HG03439 (cell line): ENCODE data around the gene CA12.
"Not testable (repeated sequence)": the region's sequence is repeated elsewhere in the genome, so short reads cannot be mapped to it uniquely, and the experiment has no call there.

Experiments
- ATAC-seq: cut with Tn5 transposase; IDR thresholded peaks from one replicate; pipeline ENCODE4 v1.9.1; 2021; ENCODE audit warnings: mild to moderate bottlenecking, moderate library complexity; ENCODE audit not compliant: unreplicated experiment

CA12 gene

DNA sequence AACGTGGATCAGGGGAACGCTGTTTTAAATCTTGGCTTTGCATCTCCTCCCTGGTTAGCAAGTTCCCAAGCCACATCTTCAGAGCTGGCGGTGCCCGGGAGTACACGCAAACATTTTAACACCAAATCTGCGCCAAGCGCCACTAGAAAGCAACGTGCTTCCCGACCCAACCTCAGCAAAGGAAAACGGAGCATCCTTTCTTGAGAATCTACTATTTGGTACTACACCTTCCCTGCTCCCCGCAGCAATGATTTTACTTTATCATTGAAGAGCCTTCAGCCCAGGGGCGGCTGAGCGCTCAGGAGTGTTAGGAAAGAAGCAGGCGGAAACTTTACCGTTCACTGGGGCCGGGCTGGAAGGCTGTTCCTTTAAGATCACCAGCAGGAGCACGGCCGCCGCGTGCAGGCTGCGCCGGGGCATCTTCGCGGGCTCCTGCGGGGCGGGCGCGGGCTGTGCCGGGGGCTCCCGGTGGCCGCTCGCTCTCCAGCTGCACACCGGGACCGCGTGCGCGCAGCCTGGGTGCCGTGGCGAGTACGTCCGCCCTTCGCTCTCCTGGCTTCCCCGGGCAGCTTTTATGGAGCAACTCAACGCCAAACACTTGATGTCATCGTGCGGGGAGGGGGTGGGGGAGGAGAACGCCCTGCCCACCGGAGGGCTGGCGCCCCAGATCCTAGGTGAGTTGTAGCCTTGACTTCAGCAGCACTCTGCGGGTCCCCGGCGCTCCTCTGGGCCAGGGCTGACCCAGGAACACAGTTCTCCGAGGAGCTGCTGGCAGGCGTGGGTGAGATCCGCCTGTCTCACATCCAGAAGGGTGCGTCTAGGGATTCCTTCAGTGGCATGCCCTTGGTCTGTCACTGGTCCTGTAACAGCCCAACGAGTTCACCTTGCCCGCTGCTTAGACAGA is at the start of gene CA12:
Gene CA12, minus strand, starts transcription at position 546 of the 904 bp plus-strand sequence. Its CDS starts 126 bp downstream, at position 420.
- no peak for ATAC-seq

DNA sequence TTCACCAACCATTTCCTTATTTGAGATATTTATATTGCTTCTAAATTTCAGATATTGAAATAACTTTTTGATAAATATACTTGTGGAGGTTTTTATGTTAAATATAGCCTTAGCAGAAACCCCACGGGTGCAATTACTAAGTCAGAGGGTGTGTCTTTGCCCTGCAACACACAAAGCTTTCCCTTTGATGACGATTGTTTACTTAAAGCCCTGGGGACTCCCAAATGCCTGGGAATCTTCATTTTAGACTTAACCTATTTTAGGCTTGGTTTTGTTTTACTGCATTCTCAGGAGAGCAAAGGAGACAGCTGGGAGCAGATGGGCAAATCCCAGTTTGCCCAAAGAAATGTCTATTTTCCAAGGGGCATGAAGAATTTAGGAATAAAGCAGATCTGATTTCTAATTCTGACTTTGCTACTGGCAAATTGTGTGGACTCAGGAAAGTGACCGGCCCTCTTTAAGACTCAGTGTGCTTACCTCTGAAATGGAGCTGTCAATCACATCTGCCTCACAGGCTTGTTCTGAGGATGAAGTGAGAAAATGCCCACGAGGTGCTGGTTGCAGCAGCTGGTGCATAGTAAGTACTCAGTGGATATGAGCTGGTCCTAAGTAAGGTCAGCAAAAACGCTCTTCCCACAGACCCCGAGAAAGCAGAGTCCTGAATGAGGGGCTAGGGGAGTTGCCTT is 49.3 kb upstream of the CA12 start:
- ATAC-seq: no peak

DNA sequence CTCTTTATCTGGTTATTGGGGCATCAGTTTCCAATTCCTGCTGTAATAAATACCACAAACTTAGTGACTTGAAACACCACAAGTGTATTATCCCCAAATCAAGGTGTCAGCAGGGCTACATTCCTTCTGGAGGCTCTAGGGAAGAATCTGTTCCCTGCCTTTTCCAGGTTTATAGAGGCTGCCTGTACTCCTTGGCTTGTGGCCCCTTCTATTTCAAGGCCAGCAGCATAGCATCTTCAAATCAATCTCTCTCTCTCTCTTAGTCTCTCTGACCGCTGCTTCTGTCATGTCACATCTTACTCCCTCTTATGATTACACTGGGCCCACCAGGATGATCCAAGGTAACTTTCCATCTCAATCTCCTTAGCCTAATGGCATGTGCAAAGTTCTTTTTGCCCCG is 44.9 kb upstream of the CA12 start:
- no peak for ATAC-seq

DNA sequence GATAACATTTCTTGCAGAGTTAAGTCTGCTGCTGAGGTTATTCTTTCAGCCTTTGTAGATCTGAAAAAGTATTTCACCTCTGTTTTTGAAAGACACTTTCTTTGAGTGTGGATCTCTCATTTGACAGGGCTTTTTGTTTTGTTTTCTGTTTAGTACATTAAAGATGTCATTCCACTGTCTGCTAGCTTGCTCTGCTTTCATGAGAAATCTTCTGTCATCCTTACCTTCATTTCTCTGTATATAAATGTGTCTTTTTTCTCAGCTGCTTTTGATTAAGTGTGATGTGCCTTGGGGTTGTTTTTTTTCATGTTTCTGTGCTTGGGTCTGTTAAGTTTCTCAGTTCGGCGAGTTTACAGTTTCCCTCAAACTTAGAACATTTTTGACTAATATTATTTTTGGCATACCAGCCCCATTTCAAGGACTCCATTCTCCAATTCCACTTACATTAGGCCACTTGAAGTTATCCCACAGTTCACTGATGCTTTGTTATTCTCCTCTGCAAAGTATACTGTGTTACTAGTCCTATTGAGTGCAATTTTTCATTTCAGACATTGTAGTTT is 43.9 kb upstream of the CA12 start:
- no peak for ATAC-seq

DNA sequence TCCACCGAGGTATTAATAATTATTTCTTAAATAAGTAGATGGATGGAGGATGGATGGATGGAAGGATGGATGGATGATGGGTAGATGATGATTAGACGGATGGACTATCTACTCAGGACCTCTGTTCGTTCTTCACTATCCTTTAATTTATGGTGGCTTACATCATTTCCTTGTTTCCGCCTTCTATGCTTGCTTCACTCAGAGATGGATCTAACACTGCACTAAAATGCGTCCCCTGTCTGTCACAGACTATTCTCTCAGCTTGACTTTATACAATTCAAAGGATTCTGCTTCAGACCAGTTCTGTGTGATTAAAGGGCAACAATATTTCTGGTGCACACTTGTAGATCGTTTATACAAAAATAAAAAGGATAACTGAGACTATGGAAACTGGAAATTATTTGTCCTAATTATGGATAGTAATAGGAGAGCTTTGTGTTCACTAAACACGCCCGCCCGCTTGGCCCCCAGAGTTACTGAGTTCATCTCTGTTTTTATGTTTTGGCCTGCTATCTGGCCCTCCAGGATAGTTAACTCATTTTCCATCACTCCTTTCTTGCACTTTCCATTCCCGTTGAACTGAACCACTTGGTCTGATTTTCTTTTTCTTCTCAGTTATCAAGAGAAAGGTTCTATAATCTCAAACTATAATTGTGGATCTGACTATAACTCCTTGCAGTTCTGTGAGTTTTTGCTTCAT is 41.4 kb upstream of the CA12 start:
- ATAC-seq: no peak

DNA sequence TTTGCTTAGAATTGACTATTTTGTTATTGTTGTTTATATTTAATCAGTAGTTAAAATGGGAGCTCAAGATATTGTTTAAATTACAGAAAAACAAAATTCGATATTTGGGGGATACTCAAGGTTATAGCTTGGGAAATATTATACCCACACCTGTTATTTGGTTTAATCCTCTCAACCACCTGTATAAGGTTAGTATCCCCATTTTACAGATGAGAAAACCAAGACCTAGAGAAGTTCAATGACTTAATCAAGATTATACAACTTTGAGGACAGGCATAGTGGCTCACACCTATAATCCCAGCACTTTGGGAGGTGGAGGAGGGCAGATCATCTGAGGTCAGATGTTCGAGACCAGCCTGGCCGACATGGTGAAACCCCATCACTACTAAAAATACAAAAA is 39.8 kb upstream of the CA12 start:
- ATAC-seq: no peak

DNA sequence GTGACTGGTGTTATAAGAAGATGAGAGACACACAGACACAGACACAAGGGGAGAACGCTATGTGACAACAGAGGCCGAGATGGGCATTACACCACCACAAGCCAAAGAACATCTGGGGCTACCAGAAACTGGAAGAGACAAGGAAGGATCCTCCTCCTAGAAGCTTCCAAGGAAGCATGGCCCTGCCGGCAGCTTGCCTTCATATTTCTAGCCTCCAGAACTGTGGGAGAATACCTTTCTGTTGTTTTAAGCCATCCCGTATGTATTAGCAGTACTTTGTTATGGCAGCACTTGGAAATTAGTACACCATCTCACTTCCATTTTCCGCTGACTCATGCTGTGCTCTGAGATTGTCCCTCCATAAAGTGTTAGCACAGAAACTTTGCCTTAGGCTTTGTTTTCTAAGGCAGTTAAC is 38.7 kb upstream of the CA12 start:
- ATAC-seq: no peak

DNA sequence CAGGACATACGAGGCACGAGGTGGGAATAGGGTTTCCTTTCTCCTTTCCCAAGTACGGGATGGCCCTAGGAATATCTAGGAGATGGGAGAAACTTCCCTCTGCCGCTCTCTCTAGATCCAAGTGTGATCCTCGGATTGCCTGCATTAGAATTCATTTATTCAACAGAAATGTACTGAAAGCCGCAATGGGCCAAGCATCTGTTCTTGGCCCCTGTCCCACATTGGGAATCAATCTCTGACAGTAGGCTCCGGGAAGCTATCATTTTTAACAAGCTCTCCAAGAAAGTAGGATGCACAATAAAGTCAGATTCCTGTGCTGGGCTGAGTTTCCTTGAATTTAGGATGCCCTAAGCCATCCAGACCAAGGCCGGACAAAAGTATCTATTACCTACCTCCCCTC is 37.2 kb upstream of the CA12 start:
- no peak for ATAC-seq

DNA sequence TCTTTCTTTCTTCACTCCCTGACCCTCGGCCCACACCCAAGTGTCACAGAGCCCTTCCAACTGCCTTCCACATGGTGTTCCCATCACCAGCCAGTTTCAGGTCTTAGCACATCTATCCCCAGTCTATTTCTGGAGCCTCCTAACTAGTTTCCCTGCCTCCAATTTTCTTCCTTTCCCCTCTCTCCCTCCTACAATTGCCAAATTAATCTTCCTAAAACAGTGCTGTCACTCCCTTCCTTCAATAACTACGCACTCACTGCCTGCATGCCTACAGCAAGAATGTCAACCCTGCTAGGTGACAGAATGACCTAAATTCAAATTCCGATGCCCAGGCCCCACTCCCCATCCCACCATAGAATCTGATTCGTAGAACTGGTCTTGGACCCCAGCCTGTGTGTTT is 36.1 kb upstream of the CA12 start:
- no peak for ATAC-seq

DNA sequence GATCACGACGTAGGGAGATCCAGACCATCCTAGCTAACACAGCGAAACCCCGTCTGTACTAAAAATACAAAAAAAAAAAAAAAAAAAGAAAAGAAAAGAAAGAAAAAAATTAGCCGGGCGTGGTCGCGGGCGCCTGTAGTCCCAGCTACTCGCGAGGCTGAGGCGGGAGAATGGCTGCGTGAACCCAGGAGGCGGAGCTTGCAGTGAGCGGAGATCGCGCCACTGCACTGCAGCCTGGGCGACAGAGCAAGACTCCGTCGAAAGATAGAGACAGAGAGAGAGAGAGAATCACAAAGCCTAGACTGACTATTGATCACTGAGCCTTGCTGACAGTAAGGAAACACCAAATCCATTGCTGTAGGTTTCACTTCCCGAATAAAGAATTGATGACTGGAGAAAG is 35.6 kb upstream of the CA12 start:
- ATAC-seq: not testable (repeated sequence)

DNA sequence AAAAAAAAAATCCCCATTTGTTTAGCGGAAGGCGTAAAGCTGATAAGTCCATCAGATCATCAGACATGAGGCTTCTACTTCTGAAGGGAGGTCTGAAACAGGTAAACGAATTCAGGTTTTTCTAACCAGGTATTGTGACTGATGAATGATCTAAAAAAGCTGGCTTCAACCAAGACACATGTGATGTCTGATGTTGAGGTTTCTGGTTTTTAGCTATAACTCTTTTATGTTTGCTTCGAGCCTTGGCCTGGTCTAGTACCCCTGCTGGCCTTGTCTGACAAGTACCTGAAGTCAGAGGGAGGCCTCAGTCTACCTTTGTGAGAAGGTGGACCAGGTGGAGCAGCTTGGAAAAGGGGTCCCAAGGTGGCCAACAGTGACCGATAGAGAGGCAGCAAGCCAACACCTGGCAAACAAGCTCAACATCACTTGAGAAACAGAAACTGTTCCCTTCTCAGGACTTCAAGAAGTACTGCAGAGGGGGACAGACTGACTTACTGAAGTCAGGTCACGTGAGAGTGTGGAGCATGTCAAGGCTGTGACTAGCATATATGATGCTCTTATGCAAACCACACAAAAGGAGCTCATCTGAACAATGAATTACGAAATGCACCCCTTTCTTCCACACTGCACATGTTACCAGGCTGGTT is 33.0 kb upstream of the CA12 start:
- ATAC-seq: no peak

DNA sequence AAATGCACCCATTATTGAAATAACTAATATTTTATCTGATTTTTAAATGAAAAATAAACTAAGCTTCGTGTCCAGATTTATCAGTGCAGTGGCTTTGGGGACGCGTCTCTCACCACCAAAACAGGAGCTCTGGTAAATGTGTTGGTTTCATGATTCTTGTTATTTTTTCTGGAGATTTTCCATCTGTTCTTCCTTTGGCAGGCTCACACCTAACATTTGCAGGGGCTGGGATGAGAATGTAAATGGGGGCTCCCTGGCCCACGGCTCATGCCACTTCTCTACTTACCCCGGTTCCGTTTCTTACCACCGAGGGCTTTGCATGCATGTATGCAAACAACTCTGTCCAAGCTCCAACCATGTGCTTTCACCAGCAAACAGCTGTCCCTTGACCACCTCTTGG is 30.9 kb upstream of the CA12 start:
- no peak for ATAC-seq

DNA sequence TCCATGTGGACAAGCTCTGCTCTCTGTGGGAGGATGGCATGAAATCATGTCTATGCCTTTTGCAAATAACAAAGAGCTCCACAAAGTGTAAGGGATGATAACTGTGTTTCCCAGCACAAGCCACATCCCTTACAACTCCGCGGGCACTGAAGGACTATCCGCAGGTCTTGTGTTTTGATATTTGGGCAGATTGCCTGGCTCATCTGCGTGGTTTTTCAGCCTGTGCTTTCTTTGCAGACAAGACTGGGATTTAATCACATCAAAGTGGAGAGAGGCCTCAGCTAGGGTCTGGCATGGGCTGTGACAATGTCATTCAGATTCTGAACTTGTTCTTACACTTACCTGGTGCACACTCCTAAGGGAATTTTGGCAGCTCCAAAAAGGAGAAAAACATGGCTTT is 30.2 kb upstream of the CA12 start:
- ATAC-seq: no peak

DNA sequence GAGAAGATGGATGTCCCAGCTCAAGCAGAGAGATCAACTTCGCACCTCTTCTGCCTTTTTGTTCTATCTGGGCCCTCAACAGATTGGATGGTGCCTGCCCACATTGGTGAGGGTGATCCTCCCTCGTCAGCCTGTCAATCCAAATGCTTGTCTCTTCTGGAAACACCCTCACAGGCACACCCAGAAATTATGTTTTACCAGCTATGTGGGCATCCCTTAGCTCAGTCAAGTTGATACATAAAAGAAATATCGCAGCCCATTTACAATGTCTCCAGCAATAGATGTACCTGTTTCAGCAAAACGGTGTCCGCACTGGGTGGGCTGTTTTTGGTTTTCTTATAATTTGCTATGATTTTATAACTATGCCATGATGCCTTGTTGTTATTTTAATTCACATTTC is 27.5 kb upstream of the CA12 start:
- ATAC-seq: no peak

DNA sequence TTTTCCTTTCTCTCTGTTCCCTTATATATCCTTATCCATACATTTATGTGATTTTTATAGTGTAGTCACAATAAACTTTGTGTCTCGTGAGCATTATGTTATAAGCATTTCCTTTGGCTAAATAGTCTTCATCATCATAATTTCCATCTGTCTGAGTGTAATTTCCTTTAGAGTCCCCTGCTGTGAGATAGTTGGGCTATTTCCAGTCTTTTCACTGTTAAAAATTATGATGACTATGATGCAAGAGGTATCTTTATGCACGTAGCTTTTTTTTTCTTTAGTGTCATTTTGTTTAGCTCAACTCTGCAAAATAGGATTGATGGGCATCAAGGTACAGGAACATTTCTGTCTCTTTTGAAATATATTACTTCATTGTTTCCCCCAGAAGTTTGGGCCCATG is 26.9 kb upstream of the CA12 start:
- no peak for ATAC-seq

DNA sequence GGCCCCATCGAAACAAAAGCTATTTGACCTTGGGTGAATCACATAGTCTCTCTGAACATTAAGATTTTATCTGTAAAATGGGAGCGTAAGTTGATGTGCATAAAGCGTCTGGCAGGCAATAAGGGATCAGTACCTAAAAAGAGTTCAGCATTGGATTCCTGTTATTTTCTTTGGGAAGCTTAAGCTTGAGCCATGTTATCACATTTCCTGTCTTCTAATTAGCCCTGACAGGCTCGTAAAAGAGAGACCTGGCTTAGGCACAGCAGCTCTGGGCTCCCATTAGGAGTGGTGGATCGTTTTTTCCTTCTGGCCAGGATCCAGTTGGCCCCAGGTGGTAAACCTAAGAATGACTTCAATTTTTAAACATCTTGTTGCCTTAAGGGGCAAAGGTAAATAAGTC is 26.0 kb upstream of the CA12 start:
- no peak for ATAC-seq

DNA sequence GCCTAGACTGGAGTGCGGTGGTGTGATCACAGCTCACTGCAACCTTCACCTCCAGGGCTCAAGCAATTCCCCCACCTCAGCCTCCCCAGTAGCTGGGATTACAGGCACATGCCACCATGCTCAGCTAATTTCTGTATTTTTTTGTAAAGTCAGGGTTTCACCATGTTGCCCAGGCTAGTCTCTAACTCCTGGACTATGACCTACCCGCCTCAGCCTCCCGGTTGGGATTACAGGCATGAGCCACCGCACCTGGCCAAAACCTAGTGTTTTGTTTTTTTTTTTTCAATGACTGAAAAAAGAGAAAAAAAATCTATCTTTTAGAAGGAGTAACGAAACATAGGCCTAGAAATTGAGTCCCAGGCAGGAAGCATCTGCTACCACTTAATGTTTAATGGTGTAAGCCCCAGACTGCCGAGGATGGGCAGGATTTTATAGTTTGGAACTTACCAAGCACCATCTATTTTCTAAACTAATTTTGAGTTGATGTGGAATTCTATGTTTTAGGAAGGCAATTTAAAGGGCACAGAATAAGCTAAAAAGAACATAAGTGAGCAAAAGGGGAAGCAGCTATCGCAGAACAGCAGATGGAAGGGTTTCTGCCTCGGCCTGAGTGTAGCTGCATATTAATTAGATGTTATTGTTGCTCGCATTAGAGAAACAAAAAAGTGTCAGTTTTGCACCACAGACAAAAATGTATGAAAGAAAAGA is 24.2 kb upstream of the CA12 start:
- no peak for ATAC-seq

DNA sequence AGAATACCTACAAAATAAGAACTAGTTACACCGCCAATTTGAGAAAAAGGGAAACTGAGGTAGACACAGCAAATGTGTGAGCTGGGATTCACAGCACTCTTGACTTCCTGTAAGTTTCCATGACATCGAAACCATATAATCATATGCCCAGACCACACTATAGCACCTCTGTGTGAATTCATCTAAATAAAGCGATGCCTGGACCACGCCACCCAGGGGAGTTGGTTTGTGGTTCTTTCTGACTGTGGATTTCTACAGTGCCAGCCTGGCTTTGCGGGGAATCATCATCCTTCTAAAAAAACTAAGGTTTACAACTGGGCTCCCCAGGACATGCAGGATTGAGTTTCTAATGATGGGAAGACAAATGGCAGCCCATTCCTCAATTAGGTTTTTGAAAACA is 23.5 kb upstream of the CA12 start:
- no peak for ATAC-seq

DNA sequence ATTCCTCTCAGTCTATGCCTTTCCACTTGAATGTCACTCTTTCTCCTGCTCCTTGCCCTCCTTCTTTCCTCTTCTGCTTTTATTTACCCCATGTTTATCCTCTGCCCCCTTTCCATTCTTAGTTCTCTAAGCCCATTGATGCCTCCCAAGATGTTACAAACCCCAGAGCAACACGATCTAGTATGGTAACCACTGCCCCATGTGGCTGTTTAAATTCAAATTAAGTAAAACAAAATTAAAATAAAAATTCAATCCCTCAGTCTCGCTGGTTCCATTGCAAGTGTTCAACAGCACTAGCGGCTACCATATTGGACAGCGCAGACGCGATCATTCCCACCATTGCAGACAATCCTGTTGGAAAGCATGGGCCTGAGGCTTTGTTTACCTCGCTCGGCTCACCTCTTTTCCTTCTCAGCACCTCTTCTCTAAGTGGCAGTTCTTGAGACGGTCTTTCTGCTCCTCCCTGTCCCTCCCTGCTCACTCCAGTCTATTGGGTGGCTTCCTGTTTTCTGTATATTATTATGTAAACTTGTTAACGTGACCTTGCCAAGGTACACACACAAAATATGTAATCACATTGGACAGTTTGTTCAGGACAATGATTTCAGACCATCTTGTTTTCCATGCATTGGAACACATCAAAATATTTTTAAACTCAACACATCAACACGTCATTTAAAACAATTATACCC is 21.8 kb upstream of the CA12 start:
- ATAC-seq: no peak
